GM20000 (cell line): ENCODE data around the gene SCAP.

Source experiments
- DNase-seq: peaks from one replicate; pipeline ENCODE4 v3.0.0; 2012; ENCODE audit warnings: low spot score
- TF ChIP-seq, protein P1 (sequence below): IDR thresholded peaks from 2 replicates; pipeline ENCODE4 v1.5.1; 2012; ENCODE audit warnings: mild to moderate bottlenecking, control low read depth; ENCODE audit errors: extremely low read depth, missing control alignments

Gene SCAP

DNA sequence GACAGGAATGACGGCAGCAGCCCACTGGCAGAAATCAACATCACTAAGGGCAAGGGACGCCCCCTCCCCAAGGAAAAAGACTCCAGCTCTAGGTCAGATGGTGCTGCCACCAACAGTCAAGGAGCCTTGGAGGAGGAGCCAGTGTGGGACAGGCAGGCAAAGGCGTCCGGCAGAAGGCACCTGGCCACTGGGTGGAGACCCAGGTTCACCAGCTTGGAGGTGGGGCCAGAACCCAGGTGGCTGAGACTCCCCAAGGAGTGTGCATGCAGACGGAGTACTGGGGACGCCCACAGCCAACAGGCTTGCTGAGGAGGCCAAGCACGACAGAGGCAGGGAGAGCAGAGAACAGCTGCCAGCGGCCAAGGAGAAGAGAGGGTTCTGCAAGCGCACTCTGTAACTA lies 59.7 kb downstream of the SCAP start:
- TF ChIP-seq, protein P1, sequence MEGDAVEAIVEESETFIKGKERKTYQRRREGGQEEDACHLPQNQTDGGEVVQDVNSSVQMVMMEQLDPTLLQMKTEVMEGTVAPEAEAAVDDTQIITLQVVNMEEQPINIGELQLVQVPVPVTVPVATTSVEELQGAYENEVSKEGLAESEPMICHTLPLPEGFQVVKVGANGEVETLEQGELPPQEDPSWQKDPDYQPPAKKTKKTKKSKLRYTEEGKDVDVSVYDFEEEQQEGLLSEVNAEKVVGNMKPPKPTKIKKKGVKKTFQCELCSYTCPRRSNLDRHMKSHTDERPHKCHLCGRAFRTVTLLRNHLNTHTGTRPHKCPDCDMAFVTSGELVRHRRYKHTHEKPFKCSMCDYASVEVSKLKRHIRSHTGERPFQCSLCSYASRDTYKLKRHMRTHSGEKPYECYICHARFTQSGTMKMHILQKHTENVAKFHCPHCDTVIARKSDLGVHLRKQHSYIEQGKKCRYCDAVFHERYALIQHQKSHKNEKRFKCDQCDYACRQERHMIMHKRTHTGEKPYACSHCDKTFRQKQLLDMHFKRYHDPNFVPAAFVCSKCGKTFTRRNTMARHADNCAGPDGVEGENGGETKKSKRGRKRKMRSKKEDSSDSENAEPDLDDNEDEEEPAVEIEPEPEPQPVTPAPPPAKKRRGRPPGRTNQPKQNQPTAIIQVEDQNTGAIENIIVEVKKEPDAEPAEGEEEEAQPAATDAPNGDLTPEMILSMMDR: no peak
- DNase-seq: no peak

DNA sequence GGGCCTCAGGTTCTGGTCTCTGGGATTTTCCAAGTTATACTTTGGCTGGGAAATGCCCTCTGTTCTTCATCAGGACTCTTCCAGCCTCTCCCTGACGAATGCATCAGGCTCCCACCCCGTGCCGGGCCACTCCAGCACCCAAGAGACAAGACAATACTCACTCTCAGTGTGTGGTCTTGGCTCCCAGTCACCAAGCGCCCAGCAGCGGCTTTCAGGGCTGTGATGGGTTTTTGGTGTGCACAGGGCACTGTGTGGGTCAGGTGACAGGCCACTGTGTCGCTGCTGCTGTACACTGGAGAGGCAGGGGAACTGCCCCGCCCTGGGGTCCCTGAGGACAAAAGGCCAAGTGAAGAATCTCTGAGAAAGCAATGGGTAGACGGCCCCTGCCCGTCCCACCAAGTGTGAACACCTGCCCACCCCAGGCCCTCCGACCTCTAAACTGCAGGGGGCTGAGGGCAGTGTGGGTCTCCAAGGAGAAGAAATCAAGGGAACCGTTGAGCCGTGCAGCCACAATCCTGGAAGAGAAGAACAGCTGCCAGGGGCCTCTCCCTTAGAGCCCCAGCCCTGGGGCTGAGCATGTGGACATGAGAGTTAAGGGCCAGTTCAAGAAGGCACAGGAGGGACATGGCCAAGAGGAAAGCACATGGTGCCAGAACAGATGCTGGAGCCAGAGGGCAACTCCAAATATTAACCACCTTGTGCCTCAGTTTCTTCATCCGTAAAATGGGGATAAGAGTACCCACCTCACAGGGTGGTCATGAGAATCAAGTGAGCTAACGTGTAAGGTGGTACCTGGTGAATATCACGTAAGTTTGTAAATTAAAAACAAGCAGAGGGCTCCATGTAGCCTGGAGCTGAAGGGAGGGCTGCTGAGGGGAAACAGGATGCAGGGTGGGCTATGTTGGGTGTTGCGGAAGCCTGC lies 60.8 kb downstream of the SCAP start:
- no peak for DNase-seq
- TF ChIP-seq, protein P1: no peak

DNA sequence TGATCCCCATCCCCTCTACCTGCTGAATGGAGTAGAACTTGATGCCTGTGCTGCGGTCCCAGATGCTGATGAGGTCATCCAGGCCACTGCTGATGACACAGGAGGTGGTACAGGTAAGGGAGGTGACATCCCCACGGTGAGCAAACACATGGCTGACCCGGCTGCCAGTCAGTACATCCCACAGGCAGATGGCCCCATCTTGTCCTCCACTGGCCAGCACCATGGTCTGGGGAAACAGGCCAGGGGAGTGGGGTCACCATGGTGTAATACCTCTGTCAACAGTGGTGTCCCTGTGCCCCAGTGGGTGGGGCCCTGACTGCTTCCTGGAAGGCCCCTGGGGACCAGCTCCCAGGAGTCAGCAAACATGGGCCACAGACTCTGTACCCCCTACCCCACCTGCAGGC lies 61.6 kb downstream of the SCAP start:
- no peak for DNase-seq
- TF ChIP-seq, protein P1: no peak

DNA sequence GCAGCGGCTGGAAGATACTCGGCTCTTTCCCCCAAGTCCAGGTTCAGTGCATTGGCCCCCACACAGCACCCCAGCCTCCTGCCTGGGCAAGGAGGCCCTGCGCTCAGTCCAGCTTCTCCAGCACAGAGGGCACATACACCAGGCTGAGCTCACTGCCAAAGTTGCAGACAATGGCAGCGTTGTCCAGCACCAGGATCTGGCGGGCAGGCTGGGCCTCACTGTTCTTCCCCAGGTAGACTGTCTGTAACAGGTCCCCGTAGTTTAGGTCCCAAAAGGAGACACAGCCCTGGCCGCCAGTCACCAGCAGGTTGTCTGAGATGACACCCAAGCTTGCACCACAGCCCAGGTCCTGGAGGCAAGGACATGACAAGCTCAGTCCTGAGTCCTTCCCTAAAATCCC lies 62.0 kb downstream of the SCAP start:
- DNase-seq: no peak
- TF ChIP-seq, protein P1: no peak

DNA sequence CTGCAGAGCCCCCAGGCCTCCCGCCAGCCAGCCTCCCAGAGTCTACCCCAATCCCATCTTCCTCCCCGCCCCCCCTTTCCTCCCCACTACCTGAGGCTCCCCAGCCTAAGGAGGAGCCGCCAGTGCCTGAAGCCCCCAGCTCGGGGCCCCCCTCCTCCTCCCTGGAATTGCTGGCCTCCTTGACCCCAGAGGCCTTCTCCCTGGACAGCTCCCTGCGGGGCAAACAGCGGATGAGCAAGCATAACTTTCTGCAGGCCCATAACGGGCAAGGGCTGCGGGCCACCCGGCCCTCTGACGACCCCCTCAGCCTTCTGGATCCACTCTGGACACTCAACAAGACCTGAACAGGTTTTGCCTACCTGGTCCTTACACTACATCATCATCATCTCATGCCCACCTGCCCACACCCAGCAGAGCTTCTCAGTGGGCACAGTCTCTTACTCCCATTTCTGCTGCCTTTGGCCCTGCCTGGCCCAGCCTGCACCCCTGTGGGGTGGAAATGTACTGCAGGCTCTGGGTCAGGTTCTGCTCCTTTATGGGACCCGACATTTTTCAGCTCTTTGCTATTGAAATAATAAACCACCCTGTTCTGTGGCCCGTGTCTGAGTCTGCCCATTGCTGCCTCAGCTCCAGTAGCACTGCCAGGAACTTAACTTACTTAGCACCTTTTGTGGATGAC lies 62.8 kb downstream of the SCAP start:
- DNase-seq: no peak
- TF ChIP-seq, protein P1: no peak

DNA sequence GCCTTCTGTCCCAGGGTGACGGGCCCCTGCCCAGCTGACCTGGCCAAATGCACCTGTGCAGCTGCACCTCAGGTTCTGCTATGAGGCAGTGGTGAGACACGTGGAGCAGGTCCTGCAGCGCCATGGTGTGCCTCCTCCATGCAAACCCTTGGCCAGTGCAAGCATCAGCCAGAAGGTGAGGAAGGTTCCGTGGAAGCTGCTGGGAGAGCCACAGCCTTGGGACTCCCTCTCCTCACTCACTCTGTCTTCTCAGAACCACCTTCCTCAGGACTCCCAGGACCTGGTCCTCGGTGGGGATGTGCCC lies 63.3 kb downstream of the SCAP start:
- TF ChIP-seq, protein P1: no peak
- no peak for DNase-seq

DNA sequence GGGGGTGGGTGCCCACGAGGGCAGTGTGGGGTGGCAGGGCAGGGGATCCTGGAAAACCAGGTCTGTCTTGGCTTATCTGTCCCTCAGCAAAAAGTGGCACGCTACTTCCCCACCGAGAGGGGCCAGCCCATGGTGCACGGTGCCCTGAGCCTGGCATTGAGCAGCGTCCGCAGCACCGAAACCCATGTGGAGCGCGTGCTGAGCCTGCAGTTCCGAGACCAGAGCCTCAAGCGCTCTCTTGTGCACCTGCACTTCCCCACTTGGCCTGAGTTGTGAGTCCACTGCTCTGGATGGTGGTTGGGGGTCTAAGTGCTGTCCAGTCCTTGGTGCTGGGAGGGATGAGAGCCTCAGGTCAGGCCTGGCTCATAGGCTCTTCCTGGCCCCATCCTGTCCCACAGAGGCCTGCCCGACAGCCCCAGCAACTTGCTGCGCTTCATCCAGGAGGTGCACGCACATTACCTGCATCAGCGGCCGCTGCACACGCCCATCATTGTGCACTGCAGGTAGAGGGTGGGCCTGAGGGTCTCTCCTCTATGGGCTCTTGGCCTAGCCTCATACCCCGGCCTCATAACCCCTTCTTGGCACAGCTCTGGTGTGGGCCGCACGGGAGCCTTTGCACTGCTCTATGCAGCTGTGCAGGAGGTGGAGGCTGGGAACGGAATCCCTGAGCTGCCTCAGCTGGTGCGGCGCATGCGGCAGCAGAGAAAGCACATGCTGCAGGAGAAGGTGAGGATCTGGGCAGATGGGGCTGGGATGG lies 63.9 kb downstream of the SCAP start:
- DNase-seq: no peak
- TF ChIP-seq, protein P1: no peak
